Smooth muscle cell (in vitro differentiated cells): Measurements from ENCODE around the gene TAGLN. TPM values are rescaled to one million over a fixed set of nuclear protein-coding genes. Genes with fewer than 3 reads are reported as not detected.
A peak's percentile ranks its signal among the peaks of the same experiment; 100 is the strongest.

Source experiments
- DNase-seq: peaks from one replicate; lab custom pipeline; 2025; ENCODE audit not compliant: unreplicated experiment; lab: John Stamatoyannopoulos, UW
- H2AFZ ChIP-seq: fragments of 200-600 bp; sonication (generic); 2 replicates; pipeline ENCODE4 v1.6.0; 2016; ENCODE audit warnings: antibody characterized with exemption, low read depth, mild to moderate bottlenecking
- H3F3A ChIP-seq: fragments of 200-600 bp; sonication (generic); 2 replicates; pipeline ENCODE4 v1.6.0; 2017; ENCODE audit warnings: antibody characterized with exemption, low read depth
- H3K27ac ChIP-seq: fragments of 200-600 bp; sonication (generic); 2 replicates; pipeline ENCODE4 v1.5.1; 2016; ENCODE audit warnings: low read depth, mild to moderate bottlenecking
- H3K27me3 ChIP-seq: fragments of 200-600 bp; sonication (generic); 2 replicates; pipeline ENCODE4 v1.6.1; 2016; ENCODE audit warnings: low read depth, mild to moderate bottlenecking
- H3K36me3 ChIP-seq: fragments of 200-600 bp; sonication (generic); 2 replicates; pipeline ENCODE4 v1.5.1; 2016; ENCODE audit warnings: low read depth
- H3K4me1 ChIP-seq: fragments of 200-600 bp; sonication (generic); 2 replicates; pipeline ENCODE4 v1.5.1; 2016; ENCODE audit warnings: low read depth
- H3K4me2 ChIP-seq: fragments of 200-600 bp; sonication (generic); 2 replicates; pipeline ENCODE4 v1.6.0; 2016; ENCODE audit warnings: mild to moderate bottlenecking
- H3K4me3 ChIP-seq: fragments of 200-600 bp; sonication (generic); 2 replicates; pipeline ENCODE4 v1.5.1; 2016; ENCODE audit warnings: mild to moderate bottlenecking
- H3K79me2 ChIP-seq: fragments of 200-600 bp; sonication (generic); 2 replicates; pipeline ENCODE4 v1.6.0; 2016; ENCODE audit warnings: low read depth, mild to moderate bottlenecking
- H3K9ac ChIP-seq: fragments of 200-600 bp; sonication (generic); 2 replicates; pipeline ENCODE4 v1.6.0; 2016; ENCODE audit warnings: low read depth
- H3K9me3 ChIP-seq: fragments of 200-600 bp; sonication (generic); replicated peaks from 2 replicates; pipeline ENCODE4 v1.5.1; 2016; ENCODE audit warnings: low read depth
- H4K20me1 ChIP-seq: fragments of 200-600 bp; sonication (generic); 2 replicates; pipeline ENCODE4 v1.6.0; 2016; ENCODE audit warnings: low read depth
- WGBS: methylation state at CpG from one replicate; pipeline ENCODE4 v1.1.7; 2016; ENCODE audit warnings: low lambda C conversion rate; 5-methylcytosine and 5-hydroxymethylcytosine counted together
- polyA plus RNA-seq: library from polyadenylated mRNA; unstranded; fragments of >200 nt; fragmentation: Nextera tagmentation; extraction: Ambion mirVana; gene quantifications from 2 replicates; pipeline ENCODE4 v1.2.1, GENCODE V29; 2016
- total RNA-seq: library from RNA; depleted of rRNA; stranded (reverse); fragments of >200 nt; gene quantifications from 2 replicates; pipeline ENCODE4 v1.2.3, GENCODE V29; 2014
- TF ChIP-seq, protein P1 (sequence below): fragments of 200-600 bp; sonication (generic); IDR thresholded peaks from 2 replicates; pipeline ENCODE4 v1.5.1; 2017; ENCODE audit warnings: borderline replicate concordance, mild to moderate bottlenecking, antibody characterized with exemption; ENCODE audit not compliant: insufficient read depth, poor library complexity, severe bottlenecking

TAGLN gene
- total and polyA plus RNA-seq, 2 experiments from 2014 or later: 1,972 to 2,250 TPM

DNA sequence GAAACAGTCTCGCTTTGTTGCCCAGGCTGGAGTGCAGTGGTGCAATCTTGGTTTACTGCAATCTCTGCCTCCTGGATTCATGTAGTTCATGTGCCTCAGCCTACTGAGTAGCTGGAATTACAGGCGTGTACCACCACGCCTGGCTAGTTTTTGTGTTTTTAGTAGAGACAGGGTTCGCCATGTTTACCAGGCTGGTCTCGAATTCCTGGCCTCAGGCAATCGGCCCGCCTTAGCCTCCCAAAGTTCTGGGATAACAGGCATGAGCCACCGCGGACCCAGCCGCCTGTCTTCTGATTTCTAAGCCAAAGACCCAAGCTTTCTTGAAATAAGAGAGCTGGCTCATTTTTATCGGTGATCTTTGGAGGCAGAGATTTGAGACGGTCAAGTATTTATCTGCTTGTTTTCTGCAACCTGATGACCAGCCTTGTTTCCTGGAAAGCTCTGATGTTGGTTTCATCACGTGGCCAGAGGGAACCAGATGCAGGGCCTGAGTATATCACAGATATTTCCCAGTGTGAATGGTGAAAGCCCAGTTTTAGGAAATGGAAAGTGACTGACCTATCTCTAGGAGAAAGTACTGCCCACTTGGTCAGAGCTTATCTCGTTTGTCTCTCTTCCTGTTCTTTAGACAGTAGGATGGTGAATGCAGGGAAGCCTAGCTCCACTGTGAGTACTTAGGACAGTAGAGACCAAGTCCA is 26.3 kb upstream of the TAGLN start:
- peak overlapping the region; percentile 57 for H3K4me2 ChIP-seq
- H3K36me3 ChIP-seq: peaks cover 9% of the 10 kb centered on the region
- H3K9me3 ChIP-seq: no peaks in the 10 kb centered on the region
- H3K79me2 ChIP-seq: peaks cover 11% of the 10 kb centered on the region
- no peak overlapping the region for H3K4me3 ChIP-seq
- H3K27me3 ChIP-seq: no peaks in the 10 kb centered on the region
- DNase-seq: no peak
- peaks cover 39% of the 10 kb centered on the region for H3K4me1 ChIP-seq
- TF ChIP-seq, protein P1, sequence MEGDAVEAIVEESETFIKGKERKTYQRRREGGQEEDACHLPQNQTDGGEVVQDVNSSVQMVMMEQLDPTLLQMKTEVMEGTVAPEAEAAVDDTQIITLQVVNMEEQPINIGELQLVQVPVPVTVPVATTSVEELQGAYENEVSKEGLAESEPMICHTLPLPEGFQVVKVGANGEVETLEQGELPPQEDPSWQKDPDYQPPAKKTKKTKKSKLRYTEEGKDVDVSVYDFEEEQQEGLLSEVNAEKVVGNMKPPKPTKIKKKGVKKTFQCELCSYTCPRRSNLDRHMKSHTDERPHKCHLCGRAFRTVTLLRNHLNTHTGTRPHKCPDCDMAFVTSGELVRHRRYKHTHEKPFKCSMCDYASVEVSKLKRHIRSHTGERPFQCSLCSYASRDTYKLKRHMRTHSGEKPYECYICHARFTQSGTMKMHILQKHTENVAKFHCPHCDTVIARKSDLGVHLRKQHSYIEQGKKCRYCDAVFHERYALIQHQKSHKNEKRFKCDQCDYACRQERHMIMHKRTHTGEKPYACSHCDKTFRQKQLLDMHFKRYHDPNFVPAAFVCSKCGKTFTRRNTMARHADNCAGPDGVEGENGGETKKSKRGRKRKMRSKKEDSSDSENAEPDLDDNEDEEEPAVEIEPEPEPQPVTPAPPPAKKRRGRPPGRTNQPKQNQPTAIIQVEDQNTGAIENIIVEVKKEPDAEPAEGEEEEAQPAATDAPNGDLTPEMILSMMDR: no peak
- H3K9ac ChIP-seq: peak overlapping the region; percentile 13
- peaks cover 51% of the 10 kb centered on the region for H4K20me1 ChIP-seq
- peak overlapping the region; percentile 68 for H3K27ac ChIP-seq
- WGBS: 60% methylated on average over 14 of the region's 14 CpGs
- no peak overlapping the region for H2AFZ ChIP-seq
- peaks cover 43% of the 10 kb centered on the region for H3F3A ChIP-seq

DNA sequence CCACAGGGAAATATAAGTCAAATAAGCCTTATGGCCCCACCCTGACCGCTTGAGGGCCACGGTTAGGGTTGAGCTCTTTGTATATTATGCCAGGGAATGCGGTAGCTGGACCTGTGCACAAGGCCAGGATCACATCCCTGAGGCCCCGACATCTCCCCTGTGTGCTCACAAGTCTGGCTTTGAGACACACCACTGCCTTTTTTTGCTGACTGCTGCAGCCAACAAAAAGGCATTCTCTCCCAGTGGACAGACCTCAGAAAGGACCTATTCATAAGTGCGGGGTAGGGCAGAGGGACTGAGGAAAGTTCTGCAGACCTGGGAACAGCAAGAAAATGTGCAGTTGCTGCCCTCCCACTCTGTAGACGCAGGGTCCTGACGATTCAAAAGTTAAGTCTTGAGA is 24.1 kb upstream of the TAGLN start:
- no peak overlapping the region for H3K27ac ChIP-seq

DNA sequence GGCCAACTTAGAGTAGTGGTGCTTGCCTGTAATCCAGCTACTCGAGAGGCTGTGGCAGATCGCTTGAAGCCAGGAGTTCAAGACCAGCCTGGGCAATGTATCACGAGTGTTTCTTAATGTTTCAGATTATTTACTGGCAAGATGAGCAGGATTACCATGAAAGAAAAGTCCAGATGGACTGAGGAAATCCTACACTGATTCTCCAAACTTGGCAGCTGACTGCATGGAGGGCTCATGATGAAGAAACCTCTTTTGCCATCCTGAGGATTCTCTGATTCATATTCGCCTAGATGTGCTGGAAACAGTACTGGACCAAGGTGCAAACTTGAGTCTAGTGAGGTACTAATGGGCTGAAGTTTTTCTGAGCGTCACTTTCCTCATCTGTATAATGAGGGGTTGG is 23.4 kb upstream of the TAGLN start:
- H3K27ac ChIP-seq: no peak overlapping the region
- H4K20me1 ChIP-seq: peaks cover 23% of the 10 kb centered on the region

More for the DNA sequence above, 24.1 kb upstream of the TAGLN start:
- Histone ChIP-seq H3K36me3 (no peaks in the 10 kb centered on the region), H2AFZ (no peak overlapping the region), H3K4me2 (no peak overlapping the region), H3K4me1 (peaks cover 41% of the 10 kb centered on the region), H3K79me2 (no peaks in the 10 kb centered on the region), H3K9me3 (no peaks in the 10 kb centered on the region), H4K20me1 (peaks cover 30% of the 10 kb centered on the region), H3K27me3 (no peaks in the 10 kb centered on the region), H3F3A (peaks cover 32% of the 10 kb centered on the region), H3K9ac (no peak overlapping the region), H3K4me3 (no peak overlapping the region)
- WGBS: 80% methylated on average over 7 of the region's 7 CpGs
- TF ChIP-seq, protein P1: no peak
- no peak for DNase-seq

More for the DNA sequence above, 23.4 kb upstream of the TAGLN start:
- Histone ChIP-seq H3K9ac (no peak overlapping the region), H3K4me3 (no peak overlapping the region), H3F3A (peaks cover 26% of the 10 kb centered on the region), H2AFZ (no peak overlapping the region), H3K4me1 (peaks cover 37% of the 10 kb centered on the region), H3K79me2 (peaks cover 3% of the 10 kb centered on the region), H3K27me3 (no peaks in the 10 kb centered on the region), H3K36me3 (no peaks in the 10 kb centered on the region), H3K9me3 (no peaks in the 10 kb centered on the region), H3K4me2 (no peak overlapping the region)
- no peak for DNase-seq
- 81% methylated on average over 5 of the region's 5 CpGs for WGBS
- TF ChIP-seq, protein P1: no peak
